Pons (tissue), 1 donor: Measurements from ENCODE around the gene IKZF3.
"Not testable (repeated sequence)": the region's sequence is repeated elsewhere in the genome, so short reads cannot be mapped to it uniquely, and the experiment has no call there.

Experiments
- DNase-seq: peaks from one replicate; pipeline ENCODE4 v3.0.0-alpha.2; 2016; ENCODE audit warnings: low spot score

The IKZF3 gene

GRCh38 chr17:39777534-39778365 is 86.4 kb downstream of the IKZF3 start:
- DNase-seq: no peak

GRCh38 chr17:39776252-39776651 is 87.9 kb downstream of the IKZF3 start:
- no peak for DNase-seq

- no peak for DNase-seq
These were observed 89.1 kb downstream of the IKZF3 start for GRCh38 chr17:39775031-39775430.

GRCh38 chr17:39774047-39774446 is 90.1 kb downstream of the IKZF3 start:
- DNase-seq: no peak

- no peak for DNase-seq
These were observed 90.9 kb downstream of the IKZF3 start for GRCh38 chr17:39772987-39773934.

- no peak for DNase-seq
These were observed 91.7 kb downstream of the IKZF3 start for GRCh38 chr17:39772415-39772814.

GRCh38 chr17:39769974-39770587 is 94.0 kb downstream of the IKZF3 start:
- DNase-seq: no peak

- no peak for DNase-seq
These were observed 97.0 kb downstream of the IKZF3 start for GRCh38 chr17:39767147-39767546.

GRCh38 chr17:39765766-39766165 is 98.3 kb downstream of the IKZF3 start:
- no peak for DNase-seq

- DNase-seq: no peak
These were observed 98.9 kb downstream of the IKZF3 start for GRCh38 chr17:39765175-39765574.

GRCh38 chr17:39764171-39764570 is 99.9 kb downstream of the IKZF3 start:
- not testable (repeated sequence) for DNase-seq

GRCh38 chr17:39763051-39763820 is 100.9 kb downstream of the IKZF3 start:
- no peak for DNase-seq

GRCh38 chr17:39761861-39762496 is 102.1 kb downstream of the IKZF3 start:
- DNase-seq: no peak

- DNase-seq: no peak
These were observed 104.9 kb downstream of the IKZF3 start for GRCh38 chr17:39759204-39759603.

GRCh38 chr17:39757931-39758873 is 105.9 kb downstream of the IKZF3 start:
- no peak for DNase-seq

- DNase-seq: no peak
These were observed 106.9 kb downstream of the IKZF3 start for GRCh38 chr17:39757176-39757662.

- DNase-seq: no peak
These were observed 107.6 kb downstream of the IKZF3 start for GRCh38 chr17:39756380-39757079.

- no peak for DNase-seq
These were observed 108.3 kb downstream of the IKZF3 start for GRCh38 chr17:39755554-39756379.
